SJCRH30 (cell line): ENCODE results near the gene ANKDD1B. TPM values are rescaled to one million over a fixed set of nuclear protein-coding genes. Genes with fewer than 3 reads are reported as not detected.
"Not testable (repeated sequence)": the region's sequence is repeated elsewhere in the genome, so short reads cannot be mapped to it uniquely, and the experiment has no call there.

Experiments
- DNase-seq, 2 experiments: peaks; one replicate each; pipeline ENCODE4 v3.0.0-alpha.2; 2015 to 2020
- H3K27ac ChIP-seq: fragments of 250-450 bp; sonication (Bioruptor Pico); 2 replicates; pipeline ENCODE4 v1.5.1; 2020; ENCODE audit warnings: mild to moderate bottlenecking, moderate library complexity
- H3K27me3 ChIP-seq: fragments of 250-450 bp; sonication (Bioruptor Pico); 2 replicates; pipeline ENCODE4 v1.5.1; 2020; ENCODE audit warnings: mild to moderate bottlenecking, moderate library complexity
- H3K36me3 ChIP-seq: fragments of 250-450 bp; sonication (Bioruptor Pico); 2 replicates; pipeline ENCODE4 v1.5.1; 2020; ENCODE audit warnings: mild to moderate bottlenecking, moderate library complexity
- H3K4me1 ChIP-seq: fragments of 250-450 bp; sonication (Bioruptor Pico); 2 replicates; pipeline ENCODE4 v1.5.1; 2020; ENCODE audit warnings: mild to moderate bottlenecking, moderate library complexity
- H3K4me3 ChIP-seq: fragments of 250-450 bp; sonication (Bioruptor Pico); 2 replicates; pipeline ENCODE4 v1.5.1; 2020; ENCODE audit warnings: mild to moderate bottlenecking, moderate library complexity
- H3K9me3 ChIP-seq: fragments of 250-450 bp; sonication (Bioruptor Pico); replicated peaks from 2 replicates; pipeline ENCODE4 v1.5.1; 2020; ENCODE audit warnings: mild to moderate bottlenecking, moderate library complexity
- total RNA-seq: library from RNA; depleted of rRNA; stranded (reverse); fragments of >200 nt; shearing (Covaris generic); gene quantifications from 2 replicates; pipeline ENCODE4 v1.2.3, GENCODE V29; 2014

ANKDD1B gene
- total RNA-seq, 1 experiment from 2014 or later, result not detected

GRCh38 chr5:75686480-75686879 is 75.2 kb downstream of the ANKDD1B start:
- no peaks in the 10 kb centered on the region for H3K9me3 ChIP-seq
- no peaks in the 10 kb centered on the region for H3K27me3 ChIP-seq
- peaks cover 14% of the 10 kb centered on the region for H3K4me1 ChIP-seq
- no peak overlapping the region for H3K4me3 ChIP-seq
- H3K36me3 ChIP-seq, result peaks cover 35% of the 10 kb centered on the region
- H3K27ac ChIP-seq, result no peak overlapping the region
- DNase-seq, result no peak

DNA sequence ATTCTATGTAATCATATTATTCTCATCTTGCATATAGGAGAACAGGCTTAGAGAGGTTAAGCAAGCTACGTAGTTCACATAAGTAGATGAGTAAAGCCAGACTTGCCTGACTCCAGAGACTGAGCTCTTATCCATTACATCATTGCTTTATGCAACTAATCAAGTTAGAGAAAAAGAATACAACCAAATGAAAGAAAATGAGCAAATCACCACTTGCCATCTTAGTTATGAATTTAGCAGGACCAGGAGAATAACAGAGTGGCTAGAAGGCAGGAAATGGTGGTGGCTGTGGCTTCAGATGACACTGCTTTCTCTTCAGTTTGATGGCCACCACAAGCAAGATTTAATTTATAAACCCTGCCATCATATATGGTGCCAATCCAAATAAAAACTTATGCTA is 79.4 kb downstream of the ANKDD1B start:
- no peaks in the 10 kb centered on the region for H3K27me3 ChIP-seq
- no peaks in the 10 kb centered on the region for H3K9me3 ChIP-seq
- peaks cover 14% of the 10 kb centered on the region for H3K4me1 ChIP-seq
- DNase-seq, result no peak
- no peak overlapping the region for H3K27ac ChIP-seq
- H3K4me3 ChIP-seq, result no peak overlapping the region
- H3K36me3 ChIP-seq, result peaks cover 44% of the 10 kb centered on the region

DNA sequence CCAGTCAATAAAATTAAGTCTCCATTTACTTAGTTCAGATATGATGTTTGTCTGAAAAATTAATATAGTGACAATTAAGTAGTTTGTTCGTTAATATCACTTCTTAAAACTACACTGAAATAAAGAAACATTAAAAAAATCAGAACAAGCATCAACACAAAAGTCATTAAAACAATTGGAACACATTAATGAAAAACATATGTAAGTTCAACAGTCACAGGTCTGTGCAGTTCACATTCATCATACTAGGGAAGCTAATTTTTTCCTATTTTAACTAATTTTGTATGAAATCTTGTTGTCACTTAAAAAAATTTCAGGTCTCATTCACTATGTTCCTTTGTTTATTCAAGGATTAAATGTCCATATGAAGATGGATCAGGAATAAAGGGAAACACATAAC is 83.5 kb downstream of the ANKDD1B start:
- Histone ChIP-seq H3K27me3 (no peaks in the 10 kb centered on the region), H3K36me3 (peaks cover 23% of the 10 kb centered on the region), H3K4me3 (no peak overlapping the region), H3K27ac (no peak overlapping the region), H3K9me3 (no peaks in the 10 kb centered on the region), H3K4me1 (no peaks in the 10 kb centered on the region)
- DNase-seq, result no peak

DNA sequence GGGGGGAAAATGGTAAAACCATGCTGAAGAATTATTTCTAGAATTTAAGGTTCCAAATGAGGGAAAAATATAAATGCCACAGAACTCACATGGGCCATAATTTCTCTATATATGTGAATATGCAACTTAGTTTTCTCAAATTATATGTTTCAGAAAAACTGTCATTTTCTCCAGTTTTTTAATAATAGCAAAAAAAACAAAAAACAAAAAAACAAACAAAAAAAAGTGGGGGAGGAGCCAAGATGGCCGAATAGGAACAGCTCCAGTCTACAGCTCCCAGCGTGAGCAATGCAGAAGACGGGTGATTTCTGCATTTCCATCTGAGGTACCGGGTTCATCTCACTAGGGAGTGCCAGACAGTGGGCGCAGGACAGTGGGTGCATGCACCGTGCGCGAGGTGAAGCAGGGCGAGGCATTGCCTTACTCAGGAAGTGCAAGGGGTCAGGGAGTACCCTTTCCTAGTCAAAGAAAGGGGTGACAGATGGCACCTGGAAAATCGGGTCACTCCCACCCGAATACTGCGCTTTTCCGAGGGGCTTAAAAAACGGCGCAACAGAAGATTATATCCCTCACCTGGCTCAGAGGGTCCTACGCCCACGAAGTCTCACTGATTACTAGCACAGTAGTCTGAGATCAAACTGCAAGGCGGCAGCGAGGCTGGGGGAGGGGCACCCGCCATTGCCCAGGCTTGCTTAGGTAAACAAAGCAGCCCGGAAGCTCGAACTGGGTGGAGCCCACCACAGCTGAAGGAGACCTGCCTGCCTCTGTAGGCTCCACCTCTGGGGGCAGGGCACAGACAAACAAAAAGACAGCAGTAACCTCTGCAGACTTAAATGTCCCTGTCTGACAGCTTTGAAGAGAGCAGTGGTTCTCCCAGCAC is 84.5 kb downstream of the ANKDD1B start:
- DNase-seq, result not testable (repeated sequence)

GRCh38 chr5:75701856-75702255 is 90.6 kb downstream of the ANKDD1B start:
- DNase-seq, result no peak
- Histone ChIP-seq H3K4me1 (no peaks in the 10 kb centered on the region), H3K36me3 (peaks cover 29% of the 10 kb centered on the region), H3K27me3 (no peaks in the 10 kb centered on the region), H3K27ac (no peak overlapping the region), H3K4me3 (no peak overlapping the region), H3K9me3 (no peaks in the 10 kb centered on the region)

More for the DNA sequence above, 84.5 kb downstream of the ANKDD1B start:
- H3K4me3 ChIP-seq, H3K27me3 ChIP-seq, H3K27ac ChIP-seq, H3K9me3 ChIP-seq, H3K4me1 ChIP-seq: not testable (repeated sequence)
- peaks cover 18% of the 10 kb centered on the region for H3K36me3 ChIP-seq

GRCh38 chr5:75706016-75706415 is 94.8 kb downstream of the ANKDD1B start:
- Histone ChIP-seq H3K36me3 (peaks cover 48% of the 10 kb centered on the region), H3K4me1 (no peaks in the 10 kb centered on the region), H3K9me3 (no peaks in the 10 kb centered on the region), H3K27me3 (no peaks in the 10 kb centered on the region), H3K27ac (no peak overlapping the region), H3K4me3 (no peak overlapping the region)
- no peak for DNase-seq

DNA sequence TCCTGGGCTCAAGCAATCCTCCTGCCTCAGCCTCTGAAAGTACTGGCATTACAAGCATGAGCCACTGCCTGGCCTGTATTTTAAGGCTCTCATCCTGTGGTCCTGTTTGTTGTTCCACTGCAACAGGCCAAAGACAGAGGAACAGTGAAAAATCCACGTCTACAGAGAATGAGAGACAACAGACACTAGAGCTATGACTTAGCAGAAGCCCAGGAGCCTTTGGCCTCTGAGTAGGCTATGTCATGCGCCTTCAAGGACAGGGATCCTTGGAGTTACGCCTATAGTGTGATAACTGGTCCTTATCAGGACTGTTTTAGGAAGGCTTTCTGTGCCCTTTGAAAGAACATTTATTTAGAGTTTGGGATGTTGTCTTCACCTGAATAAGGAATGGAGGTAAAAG is 95.5 kb downstream of the ANKDD1B start:
- no peak overlapping the region for H3K4me3 ChIP-seq

GRCh38 chr5:75707911-75708509 is 96.8 kb downstream of the ANKDD1B start:
- Histone ChIP-seq H3K9me3 (no peaks in the 10 kb centered on the region), H3K27ac (no peak overlapping the region), H3K4me3 (no peak overlapping the region), H3K36me3 (peaks cover 42% of the 10 kb centered on the region), H3K4me1 (no peaks in the 10 kb centered on the region), H3K27me3 (no peaks in the 10 kb centered on the region)
- no peak for DNase-seq

More for the DNA sequence above, 95.5 kb downstream of the ANKDD1B start:
- no peak overlapping the region for H3K27ac ChIP-seq
- DNase-seq, result no peak
- no peaks in the 10 kb centered on the region for H3K9me3 ChIP-seq
- peaks cover 53% of the 10 kb centered on the region for H3K36me3 ChIP-seq
- no peaks in the 10 kb centered on the region for H3K27me3 ChIP-seq
- H3K4me1 ChIP-seq, result no peaks in the 10 kb centered on the region

- Histone ChIP-seq H3K27me3 (no peaks in the 10 kb centered on the region), H3K4me1 (no peaks in the 10 kb centered on the region), H3K9me3 (no peaks in the 10 kb centered on the region), H3K27ac (no peak overlapping the region), H3K36me3 (peaks cover 28% of the 10 kb centered on the region), H3K4me3 (no peak overlapping the region)
- DNase-seq, result no peak
These were observed 99.4 kb downstream of the ANKDD1B start for GRCh38 chr5:75710637-75711036.

DNA sequence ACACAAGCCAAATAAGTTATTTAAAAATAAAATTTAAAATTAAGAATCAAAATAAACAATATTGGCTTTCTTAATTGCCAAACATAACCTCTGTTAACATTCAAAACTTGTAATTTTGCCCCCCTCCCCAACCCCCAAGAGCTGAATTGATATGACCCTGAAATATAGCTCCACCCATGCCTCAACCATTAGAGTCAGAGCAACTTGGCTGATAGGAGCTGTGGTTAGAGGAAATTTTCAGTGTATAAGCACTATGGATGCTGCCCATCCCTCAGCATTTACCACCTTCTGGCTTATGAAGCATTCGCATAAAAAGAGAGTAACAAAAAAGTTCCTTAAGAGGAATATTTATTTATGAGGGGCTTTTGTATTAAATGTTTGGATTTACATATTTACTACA is 99.9 kb downstream of the ANKDD1B start:
- no peaks in the 10 kb centered on the region for H3K9me3 ChIP-seq
- H3K36me3 ChIP-seq, result peaks cover 28% of the 10 kb centered on the region
- no peak overlapping the region for H3K4me3 ChIP-seq
- H3K27ac ChIP-seq, result no peak overlapping the region
- H3K4me1 ChIP-seq, result no peaks in the 10 kb centered on the region
- DNase-seq, result no peak
- no peaks in the 10 kb centered on the region for H3K27me3 ChIP-seq

DNA sequence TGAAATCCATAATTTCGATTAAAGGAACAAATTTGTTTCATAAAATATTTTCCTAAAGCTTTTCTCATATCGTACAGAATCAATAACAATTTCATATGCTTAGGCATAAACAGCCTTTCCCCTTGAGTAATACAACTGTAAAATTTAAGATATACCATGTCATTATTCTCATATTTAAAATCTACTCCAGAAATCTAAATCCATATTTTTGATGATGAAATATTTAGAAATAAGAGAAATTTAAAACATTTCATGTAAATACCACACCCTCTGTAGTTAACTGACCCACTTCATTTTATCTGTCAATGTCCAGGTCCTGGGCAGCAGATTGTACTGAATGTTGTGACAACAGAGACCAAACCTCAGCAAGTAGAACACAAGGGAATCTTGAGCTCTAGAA is 100.8 kb downstream of the ANKDD1B start:
- Histone ChIP-seq H3K4me1 (no peaks in the 10 kb centered on the region), H3K27me3 (no peaks in the 10 kb centered on the region), H3K36me3 (peaks cover 28% of the 10 kb centered on the region), H3K9me3 (no peaks in the 10 kb centered on the region), H3K27ac (no peak overlapping the region), H3K4me3 (no peak overlapping the region)
- DNase-seq, result no peak

GRCh38 chr5:75716715-75717081 is 105.4 kb downstream of the ANKDD1B start:
- Histone ChIP-seq H3K4me3 (peak overlapping the region; percentile 77), H3K4me1 (no peaks in the 10 kb centered on the region), H3K27me3 (no peaks in the 10 kb centered on the region), H3K9me3 (no peaks in the 10 kb centered on the region), H3K36me3 (peaks cover 2% of the 10 kb centered on the region; the same call in 1 of the 2 replicates), H3K27ac (peak overlapping the region; percentile 80)
- no peak for DNase-seq

GRCh38 chr5:75717082-75717922 is 106.0 kb downstream of the ANKDD1B start, which contains the start of gene POC5:
Gene POC5, minus strand, starts transcription at chr5:75717437. Its CDS starts 4,500 bp downstream, at chr5:75712937.
- H3K9me3 ChIP-seq, result no peaks in the 10 kb centered on the region
- H3K4me1 ChIP-seq, result no peaks in the 10 kb centered on the region
- H3K27me3 ChIP-seq, result no peaks in the 10 kb centered on the region
- peak within 1 kb of the TSS; percentile 77 for H3K4me3 ChIP-seq
- peak within 1 kb of the TSS; percentile 80 for H3K27ac ChIP-seq
- H3K36me3 ChIP-seq, result 0 out of 2 replicates have a peak, but pooled peaks cover 2% of the 10 kb centered on the region
- DNase-seq, result peak; percentile 98 to 99

- DNase-seq, result no peak
- no peak overlapping the region for H3K27ac ChIP-seq
- H3K4me1 ChIP-seq, result no peaks in the 10 kb centered on the region
- H3K4me3 ChIP-seq, result no peak overlapping the region
- no peaks in the 10 kb centered on the region for H3K36me3 ChIP-seq
- no peaks in the 10 kb centered on the region for H3K9me3 ChIP-seq
- H3K27me3 ChIP-seq, result no peaks in the 10 kb centered on the region
These were observed 109.6 kb downstream of the ANKDD1B start for GRCh38 chr5:75720882-75721281.
